Measurements from ENCODE around the gene CFLAR. TPM values are rescaled to one million over a fixed set of nuclear protein-coding genes. Genes with fewer than 3 reads are reported as not detected.

The CFLAR gene
- polyA plus RNA-seq, 6 donors from 2014 or later = 12.8 to 53.3 (median 46.8) TPM

Other genes starting within 250 kb of the CFLAR start
- gene PPIL3, start 227.1 kb upstream of the CFLAR start, polyA plus RNA-seq (ENCODE audit: low read depth in 6 of 6) = 10 to 100 TPM; 25.3 to 47.1 (median 33.7) TPM
- gene NIF3L1, start 226.8 kb upstream of the CFLAR start, polyA plus RNA-seq (ENCODE audit: low read depth in 6 of 6) = 10 to 100 TPM; 12.2 to 22.0 (median 14.9) TPM
- 10 to 100 TPM in 3 of 6 donors, 1 to 10 TPM in 3; 4.3 to 11.8 (median 9.5) TPM for gene ORC2, start 152.5 kb upstream of the CFLAR start, polyA plus RNA-seq (ENCODE audit: low read depth in 6 of 6)
- gene HYCC2, start 44.5 kb upstream of the CFLAR start, polyA plus RNA-seq (ENCODE audit: low read depth in 6 of 6) = 10 to 100 TPM; 12.3 to 24.6 (median 20.5) TPM
- 100 to 1,000 TPM; 196 to 279 (median 251) TPM for gene NDUFB3, start 44.2 kb upstream of the CFLAR start, polyA plus RNA-seq (ENCODE audit: low read depth in 6 of 6)
- gene CASP10, start 67.0 kb downstream of the CFLAR start, polyA plus RNA-seq (ENCODE audit: low read depth in 6 of 6) = 1 to 10 TPM; 2.7 to 8.1 (median 4.7) TPM
- 10 to 100 TPM; 16.7 to 49.6 (median 31.2) TPM for gene CASP8, start 144.4 kb downstream of the CFLAR start, polyA plus RNA-seq (ENCODE audit: low read depth in 6 of 6)
- 1 to 10 TPM in 5 of 6 donors, under 1 TPM in 1; 0.29 to 3.6 (median 2.2) TPM for gene FLACC1, start 241.2 kb downstream of the CFLAR start, polyA plus RNA-seq (ENCODE audit: low read depth in 6 of 6)

All from naive B cell (primary cell).